GM18870 (cell line): ENCODE measurements around the gene CAPN10.
"Not testable (repeated sequence)": the region's sequence is repeated elsewhere in the genome, so short reads cannot be mapped to it uniquely, and the experiment has no call there.

Source experiments
- ATAC-seq: cut with Tn5 transposase; IDR thresholded peaks from one replicate; pipeline ENCODE4 v1.9.1; 2021; ENCODE audit warnings: moderate library complexity; ENCODE audit not compliant: unreplicated experiment

The CAPN10 gene

DNA sequence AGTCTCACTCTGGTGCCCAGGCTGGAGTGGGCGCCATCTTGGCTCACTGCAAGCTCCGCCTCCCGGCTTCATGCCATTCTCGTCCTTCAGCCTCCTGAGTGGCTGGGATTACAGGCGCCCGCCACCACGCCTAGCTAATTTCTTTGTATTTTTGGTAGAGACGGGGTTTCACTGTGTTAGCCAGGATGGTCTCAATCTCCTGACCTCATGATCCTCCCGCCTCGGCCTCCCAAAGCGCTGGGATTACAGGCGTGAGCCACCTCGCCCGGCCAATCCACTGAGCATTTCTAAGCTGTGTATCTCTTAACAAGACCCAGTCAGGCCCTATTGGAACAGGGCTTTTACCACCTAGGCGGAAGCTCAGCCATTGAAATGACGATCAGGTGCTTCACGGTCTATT lies 23.3 kb upstream of the CAPN10 start:
- not testable (repeated sequence) for ATAC-seq

DNA sequence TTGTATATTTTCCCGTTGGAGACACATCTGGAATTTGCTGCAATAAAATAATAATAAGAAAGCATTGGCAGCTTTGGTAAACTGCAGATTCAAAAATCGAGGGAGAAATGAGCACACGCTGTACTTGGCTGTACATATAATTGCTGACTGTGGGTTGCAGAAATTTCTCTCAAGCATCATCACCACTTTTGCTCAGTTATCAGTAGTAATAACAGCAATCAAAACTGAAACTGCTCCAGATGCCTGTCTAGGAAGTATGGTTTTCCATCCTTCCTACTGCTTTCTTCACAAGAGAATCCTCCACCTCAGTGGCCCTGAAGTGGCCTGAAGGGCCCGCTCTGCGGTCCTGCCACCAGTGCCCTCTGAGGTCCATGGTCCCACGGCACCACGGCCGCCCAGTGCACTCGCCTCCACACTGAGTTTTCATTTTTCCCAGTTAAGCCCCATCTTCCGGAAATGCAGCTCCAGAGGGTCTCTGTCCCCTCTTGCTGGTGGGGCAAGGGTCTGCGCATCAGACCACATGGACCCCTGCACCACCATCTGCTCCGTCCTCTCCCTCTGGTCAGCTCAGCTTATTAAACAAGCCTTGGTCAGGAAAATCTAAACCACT lies 22.5 kb upstream of the CAPN10 start:
- ATAC-seq: no peak

DNA sequence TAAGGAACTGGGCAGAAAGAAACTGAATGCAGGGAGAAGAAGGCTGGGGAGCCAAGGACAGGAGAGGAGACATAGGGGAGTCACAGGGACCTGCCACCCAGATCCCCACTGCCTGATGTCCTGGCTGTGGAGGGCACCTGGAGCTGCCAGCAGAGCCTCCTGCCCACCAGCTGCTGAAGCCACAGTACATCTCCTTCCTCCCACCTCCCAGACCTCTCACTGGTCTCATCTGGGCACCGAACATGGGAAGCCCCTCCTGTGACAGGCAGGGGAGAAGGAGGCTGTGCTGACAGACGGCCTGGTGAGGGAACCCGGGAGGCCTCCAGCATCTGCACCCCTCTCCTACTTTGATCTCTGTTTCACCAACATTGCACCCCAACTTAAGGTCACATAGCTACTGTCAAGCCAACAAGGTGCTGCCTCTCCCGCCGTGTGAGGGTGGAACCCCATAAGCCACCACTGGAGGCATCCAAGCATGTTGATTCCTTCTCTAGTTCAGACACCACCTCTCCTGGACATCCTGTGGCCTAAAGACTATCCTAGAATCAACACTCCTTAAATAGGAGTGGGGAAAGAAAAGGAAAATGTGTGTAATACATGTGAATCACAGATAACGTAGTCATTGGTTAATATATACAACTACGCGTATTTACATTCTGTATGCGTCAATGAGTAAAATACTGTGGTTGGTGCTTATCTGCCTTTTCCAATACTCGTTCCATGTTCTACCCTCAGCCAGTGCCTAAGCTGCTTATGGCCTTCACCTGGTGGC lies 21.8 kb upstream of the CAPN10 start:
- no peak for ATAC-seq

DNA sequence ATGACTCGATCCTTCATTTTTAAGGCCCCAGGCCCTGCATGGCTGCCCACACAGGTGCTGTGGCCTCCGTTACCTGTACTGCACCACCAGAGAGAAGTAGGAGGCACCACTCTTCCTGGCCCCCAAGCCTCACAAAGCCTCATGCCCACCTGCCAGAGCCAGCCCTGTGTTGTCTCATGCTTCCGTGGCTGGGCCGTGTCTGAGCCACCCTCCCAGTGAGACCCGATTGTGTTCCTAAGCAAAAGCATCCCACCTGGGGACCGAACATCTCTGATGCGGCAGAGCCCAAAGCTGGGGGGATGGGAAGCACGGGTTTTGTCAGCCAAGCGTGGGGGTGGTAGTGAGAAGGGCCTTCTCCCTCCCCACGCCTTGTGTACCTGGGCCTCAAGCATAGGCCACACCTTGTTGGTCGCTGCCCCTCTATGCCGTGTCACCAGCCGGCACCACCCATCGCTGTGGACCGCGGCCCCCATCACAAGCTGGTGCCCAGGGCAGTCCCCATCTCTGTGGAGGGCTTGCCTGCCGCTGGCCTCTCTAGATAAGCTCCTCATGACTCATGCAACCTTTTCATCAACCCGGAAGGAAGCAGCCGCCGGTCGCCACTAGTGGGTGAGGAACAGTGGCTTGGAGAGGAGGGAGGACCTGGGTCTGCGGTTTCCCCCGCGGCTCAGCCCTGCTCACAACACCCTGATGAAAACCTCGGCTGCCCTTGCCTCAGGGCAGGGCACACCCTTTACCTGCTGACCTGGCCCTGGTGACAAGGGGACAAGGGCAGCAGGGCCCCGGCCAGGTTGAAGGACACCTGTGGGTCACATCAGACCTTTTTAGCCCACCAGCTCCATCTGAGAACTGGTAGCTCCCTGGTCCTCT lies 21.0 kb upstream of the CAPN10 start:
- ATAC-seq: no peak

DNA sequence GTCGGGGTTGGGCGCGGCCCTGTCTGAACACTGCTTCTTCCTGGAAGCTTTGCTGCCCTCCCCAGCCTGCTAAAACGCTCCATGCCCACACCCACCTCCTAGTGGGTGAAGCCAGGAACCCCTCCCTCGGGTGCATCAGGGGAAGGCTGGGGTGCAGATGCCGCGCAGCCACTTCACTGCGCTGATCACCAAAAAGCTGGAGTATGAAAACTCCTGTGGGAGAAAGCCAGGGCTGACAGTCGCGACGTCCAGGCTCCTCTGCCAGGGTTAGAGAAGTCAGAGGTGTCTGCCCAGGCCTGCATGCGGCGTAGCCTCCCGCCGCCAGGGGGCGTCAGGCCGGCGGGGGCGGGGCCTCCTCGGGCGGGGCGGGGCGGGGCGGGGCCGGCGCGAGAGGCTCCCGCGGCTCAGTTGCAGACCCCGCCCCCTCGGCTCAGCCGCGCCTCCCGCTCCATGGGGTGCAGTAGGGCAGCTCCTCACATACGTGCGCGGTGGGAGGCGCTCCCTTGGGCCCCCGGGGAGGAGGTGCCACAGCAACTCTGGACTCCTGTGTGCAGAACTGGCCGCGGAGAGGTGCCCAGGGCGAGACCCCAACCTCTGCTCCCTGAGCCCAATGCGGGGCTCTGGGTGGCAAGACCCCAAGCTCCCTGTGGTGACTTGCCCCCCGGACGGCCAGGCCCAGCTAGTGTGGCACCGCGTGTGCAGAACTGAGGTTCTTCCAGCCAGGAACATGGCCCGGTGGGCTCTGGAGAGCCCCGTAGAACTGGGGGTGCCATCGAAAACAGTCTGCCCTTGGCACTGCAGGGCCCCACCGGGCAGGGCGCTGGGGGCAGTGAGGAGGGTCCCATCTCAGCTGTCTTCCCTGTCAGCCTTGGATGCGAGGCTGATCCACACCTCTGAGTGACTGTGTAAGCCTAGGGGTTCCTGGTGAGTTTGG lies 20.1 kb upstream of the CAPN10 start:
- ATAC-seq: no peak

DNA sequence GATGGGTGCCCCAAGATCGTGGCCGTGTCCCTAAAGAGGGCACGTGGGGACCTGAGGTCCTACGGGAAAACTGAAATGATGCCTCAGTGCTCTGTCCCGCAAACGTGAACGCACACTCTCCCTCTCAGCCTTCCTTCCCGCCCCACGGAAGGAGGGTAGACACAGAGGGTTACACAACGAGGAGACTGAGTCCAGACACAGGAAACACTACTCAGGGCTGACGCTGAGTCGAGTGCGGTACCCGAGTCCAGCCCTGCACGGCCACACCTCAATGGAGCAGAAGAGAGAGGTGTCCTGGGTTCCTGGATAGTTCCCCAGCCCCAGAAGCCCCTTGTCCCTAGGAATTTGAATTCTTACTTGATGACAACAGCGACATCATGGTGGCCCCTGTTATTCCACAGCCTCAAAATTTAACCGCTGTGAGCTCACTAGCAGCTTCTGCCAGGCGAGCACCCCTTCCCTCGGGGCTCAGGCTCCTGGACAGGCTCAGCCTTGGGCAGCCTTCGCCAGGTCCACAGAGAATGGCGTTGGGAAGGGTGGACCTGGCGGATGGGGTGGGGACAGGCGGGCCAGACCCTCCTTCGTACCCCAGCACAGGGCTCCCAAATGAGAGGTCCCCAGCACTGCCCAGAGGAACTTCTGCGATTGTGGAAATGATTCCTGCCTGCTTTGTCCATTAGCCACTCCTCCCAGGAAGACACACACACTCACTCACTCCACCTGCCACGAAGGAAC lies 19.2 kb upstream of the CAPN10 start:
- no peak for ATAC-seq

DNA sequence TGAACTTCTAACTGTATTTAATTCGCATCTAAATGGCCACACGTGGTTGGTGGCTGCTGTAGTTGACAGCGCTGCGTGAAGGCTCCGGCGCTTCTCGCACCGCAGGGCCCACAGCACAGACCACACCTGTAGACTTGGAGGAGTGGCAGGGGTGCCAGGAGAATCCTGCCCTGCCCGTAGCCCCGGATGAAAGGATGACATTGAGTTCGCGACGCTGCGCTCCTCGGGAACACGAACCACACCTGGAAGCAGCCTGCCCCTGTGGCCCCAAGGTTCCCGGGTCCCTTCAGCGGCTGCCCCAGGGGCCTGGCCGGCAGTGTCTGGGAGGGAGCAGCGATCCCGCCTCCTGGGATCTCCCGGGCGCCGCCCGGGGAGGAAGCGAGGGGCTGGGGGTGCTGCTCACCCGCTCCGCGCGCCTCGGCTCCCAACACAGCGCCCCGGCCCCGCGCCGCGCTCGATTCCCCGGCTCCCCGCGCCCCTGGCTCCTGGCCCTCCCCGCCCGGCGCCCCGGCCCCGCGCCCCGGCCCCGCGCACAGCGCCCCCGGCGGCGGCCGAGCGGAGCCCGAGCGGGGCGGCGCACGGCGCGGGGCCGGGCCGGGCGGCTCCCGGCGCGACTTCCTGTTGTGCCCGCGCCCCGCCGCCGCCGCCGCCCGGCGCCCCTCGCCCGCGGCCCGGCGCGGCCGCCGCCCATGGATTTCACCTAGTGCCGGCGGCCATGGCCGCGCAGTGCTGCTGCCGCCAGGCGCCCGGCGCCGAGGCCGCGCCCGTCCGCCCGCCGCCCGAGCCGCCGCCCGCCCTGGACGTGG lies 18.5 kb upstream of the CAPN10 start, which contains the start of gene RNPEPL1:
Gene RNPEPL1, plus strand, starts transcription at position 613 of the 806 bp plus-strand sequence. Its CDS starts 103 bp downstream, at position 716.
- no peak for ATAC-seq

DNA sequence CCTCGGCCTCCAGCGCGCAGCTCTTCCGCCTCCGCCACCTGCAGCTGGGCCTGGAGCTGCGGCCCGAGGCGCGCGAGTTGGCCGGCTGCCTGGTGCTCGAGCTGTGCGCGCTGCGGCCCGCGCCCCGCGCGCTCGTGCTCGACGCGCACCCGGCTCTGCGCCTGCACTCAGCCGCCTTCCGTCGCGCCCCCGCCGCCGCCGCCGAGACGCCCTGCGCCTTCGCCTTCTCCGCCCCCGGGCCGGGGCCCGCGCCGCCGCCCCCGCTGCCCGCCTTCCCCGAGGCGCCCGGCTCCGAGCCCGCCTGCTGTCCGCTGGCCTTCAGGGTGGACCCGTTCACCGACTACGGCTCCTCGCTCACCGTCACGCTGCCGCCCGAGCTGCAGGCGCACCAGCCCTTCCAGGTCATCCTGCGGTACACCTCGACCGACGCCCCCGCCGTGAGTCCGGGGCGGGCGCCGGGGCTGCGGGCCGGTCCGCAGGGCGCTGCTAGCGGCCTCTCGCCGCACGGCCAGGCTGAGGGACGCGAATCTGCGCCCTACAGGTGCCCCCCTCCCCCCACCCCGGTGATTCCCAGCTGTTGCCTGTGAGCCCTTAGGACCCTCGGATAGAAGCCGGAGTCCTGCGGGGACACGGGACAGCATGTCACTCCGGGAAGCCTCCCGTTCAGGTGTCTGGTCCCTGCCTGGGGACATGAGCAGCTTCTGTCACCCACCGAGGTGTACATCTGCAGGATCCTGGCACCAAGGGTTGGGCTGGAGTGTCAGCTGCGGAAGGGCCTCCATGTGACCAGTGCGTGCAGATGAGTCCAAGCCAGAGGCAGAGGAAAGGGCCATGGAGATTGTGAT lies 17.6 kb upstream of the CAPN10 start:
- ATAC-seq: no peak

DNA sequence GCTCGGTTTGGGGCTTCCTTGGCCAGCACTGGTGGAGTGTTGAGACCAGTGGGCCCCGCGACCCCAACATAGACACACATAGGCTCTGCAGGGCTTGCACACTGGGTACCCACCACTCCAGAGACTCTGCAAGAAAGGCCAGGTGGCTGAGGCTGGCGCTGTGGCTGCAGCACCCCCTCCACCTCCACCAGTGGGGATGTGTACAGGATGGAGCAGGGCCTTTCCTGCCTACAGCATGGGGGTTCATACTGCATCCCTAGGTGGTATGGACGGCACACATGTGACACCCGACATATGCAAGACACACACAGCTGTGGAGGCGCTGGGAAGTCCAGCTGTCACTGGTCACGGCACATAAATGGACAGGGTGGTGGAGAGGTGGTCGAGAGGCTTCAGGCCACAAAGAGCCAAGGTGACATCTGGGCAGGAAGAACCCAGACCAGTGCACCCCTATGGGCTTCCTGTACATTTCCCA lies 17.0 kb upstream of the CAPN10 start:
- ATAC-seq: no peak

DNA sequence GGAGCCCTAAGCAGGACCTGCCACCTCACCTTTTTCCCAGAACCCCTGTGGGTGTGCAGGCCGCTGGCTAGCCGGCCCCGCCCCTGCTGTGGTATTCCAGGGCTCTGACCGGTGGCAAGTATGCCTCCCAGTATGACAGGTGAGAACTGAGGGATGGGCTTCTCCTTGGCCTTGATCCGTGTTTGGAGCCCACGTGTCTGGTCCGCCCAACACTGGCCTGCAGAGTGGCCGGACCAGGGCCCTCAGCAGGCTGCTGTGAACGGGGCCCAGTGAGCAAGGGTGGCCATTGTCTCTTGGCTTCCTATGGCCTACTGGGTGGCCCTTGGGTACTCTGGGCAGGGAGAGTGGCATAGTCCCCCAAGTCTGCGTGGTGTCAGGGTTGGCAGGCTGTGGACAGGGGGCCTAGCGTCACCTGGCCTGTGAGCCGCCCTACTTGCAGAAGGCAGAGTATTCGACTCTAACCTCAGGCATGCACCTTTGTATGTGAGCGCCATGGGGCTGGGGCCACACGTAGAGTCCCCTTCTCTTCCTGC lies 16.5 kb upstream of the CAPN10 start:
- no peak for ATAC-seq

DNA sequence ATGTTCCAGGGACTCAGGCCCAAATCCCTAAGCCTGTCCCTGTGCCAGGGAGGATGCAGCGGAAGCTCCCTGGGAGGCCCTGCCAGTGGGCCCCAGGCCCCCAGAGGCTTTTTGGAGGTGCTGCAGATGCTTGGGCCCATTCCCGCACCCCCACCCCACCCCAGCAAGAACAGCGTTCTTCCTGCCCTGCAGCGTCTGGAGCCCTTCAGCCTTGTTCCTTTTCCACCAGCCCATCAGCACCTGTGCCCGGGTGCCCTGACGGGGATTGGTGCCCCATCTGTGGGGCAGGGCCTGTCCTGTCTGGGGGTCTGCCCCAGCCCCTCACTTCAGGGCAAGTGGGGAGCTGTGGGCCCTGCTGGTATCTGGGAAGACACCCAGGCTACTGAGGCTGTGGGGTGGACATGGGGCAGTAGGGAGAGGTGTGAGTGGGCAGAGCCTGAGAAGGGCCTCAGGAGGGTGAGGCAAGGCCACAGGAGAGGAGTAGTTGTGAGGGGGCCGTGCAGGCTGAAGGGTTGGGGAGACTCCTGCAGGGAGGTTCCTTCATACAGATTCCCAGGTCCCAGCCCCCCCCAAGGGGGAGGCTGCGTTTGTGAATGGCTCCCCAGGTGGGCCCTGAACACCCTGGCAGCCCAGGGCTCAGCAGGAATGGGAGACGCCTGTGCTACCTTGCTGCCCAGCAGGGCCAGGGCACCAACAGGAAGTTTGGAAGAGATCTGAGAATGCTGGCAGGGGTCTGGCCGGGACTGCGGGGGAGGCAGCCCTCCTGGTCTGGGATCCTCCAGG lies 15.8 kb upstream of the CAPN10 start:
- no peak for ATAC-seq

DNA sequence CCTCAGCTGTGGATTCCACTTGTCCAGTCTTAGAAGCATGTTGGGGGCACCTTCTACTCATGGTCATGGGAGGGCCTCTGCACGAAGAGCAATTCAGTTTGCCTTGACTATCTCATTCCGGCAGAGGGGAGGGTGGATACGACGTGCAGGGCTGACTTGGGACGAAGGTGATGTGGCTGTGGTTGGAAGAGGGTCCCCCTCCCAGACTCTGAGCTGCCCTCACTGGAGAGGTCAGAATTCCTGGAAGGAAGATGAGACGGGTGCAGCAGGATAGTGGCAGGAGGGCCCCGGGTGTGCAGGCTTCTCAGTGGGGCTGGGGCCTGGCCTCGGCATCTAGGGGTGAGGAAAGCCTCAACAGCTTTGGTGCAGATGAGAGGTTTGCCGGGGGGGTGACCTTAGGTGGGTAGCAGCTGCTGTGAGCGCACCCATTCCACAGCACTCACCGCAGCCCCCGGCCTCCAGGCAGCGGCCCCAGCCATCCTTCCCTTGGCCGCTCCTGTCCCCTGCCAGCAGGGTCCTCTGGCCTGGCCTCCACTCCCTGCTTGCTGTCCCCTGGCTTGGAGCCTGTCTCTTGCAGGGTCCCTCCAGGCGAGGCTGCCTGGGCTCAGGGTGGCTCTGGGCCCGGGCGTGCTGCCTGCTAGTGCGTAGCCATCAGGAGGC lies 15.1 kb upstream of the CAPN10 start:
- no peak for ATAC-seq

DNA sequence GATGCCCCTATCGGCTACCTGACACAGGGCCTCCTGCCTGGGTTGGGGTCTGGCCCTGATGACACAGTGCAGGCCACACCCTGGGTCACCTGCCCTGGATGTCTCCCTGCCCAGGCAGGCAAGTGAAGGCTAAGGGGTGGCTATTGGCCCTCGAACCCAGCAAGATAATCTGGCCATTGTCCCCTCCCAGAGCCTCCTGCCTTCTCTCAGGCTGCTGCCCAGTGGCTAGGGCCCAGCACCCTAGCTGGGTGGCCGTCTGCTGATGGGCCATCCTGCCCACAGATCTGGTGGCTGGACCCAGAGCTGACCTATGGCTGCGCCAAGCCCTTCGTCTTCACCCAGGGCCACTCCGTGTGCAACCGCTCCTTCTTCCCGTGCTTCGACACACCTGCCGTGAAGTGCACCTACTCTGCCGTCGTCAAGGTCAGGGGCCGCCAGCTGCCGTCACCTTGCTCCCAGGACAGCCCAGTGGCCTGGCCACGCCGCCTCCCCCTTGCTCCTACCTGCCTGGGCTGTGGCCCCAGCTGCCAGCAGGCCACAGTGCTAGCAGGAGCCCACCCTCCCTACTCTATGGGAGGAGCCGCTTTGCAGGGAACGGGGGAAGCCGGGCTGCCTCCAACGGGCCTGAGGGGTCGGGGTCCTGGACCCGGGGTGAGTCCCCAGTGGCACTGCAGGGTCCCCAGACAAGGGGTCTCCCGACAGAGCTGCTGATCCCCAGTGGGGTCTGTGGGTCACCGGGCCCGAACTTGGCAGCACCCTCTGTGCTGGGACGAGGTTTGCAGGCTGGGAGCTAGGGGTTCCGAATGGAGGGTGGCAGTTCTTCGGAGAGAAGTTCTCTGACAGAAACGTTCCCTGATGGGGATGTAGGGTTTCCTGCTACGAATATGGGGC lies 14.1 kb upstream of the CAPN10 start:
- no peak for ATAC-seq

DNA sequence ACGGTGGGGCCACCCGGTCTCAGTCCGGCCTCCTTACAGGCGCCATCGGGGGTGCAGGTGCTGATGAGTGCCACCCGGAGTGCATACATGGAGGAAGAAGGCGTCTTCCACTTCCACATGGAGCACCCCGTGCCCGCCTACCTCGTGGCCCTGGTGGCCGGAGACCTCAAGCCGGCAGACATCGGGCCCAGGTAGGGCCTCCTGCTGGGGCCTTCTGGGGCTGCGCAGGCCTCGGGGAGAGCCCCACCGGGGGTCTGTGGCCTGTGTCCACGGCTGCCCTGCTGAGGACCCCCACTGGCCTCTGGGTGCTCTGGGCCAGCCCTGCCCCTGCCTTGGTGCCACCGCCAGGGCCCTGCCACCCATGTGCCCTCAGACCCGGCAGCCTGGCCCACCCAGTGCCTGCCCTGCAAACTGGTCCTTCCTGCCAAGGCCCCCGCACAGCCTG lies 13.4 kb upstream of the CAPN10 start:
- no peak for ATAC-seq
